Neuron (in vitro differentiated cells): ENCODE results near the gene ERFL.
A peak's percentile ranks its signal among the peaks of the same experiment; 100 is the strongest.
"Not testable (repeated sequence)": the region's sequence is repeated elsewhere in the genome, so short reads cannot be mapped to it uniquely, and the experiment has no call there.

Experiments
- H2AFZ ChIP-seq: one replicate; pipeline ENCODE4 v1.6.1; 2013; ENCODE audit warnings: low read depth, mild to moderate bottlenecking, inconsistent platforms, low read length, moderate library complexity
- H3K27me3 ChIP-seq: one replicate; pipeline ENCODE4 v1.6.1; 2013; ENCODE audit warnings: low read length; ENCODE audit not compliant: insufficient read depth
- H3K36me3 ChIP-seq: one replicate; pipeline ENCODE4 v1.6.1; 2013; ENCODE audit warnings: low read length; ENCODE audit not compliant: insufficient read depth
- H3K4me1 ChIP-seq: one replicate; pipeline ENCODE4 v1.6.1; 2013; ENCODE audit warnings: low read length; ENCODE audit not compliant: insufficient read depth
- H3K4me3 ChIP-seq: 2 replicates; pipeline ENCODE4 v1.5.1; 2013; ENCODE audit warnings: mild to moderate bottlenecking, low read length, moderate library complexity
- H3K9me3 ChIP-seq: one replicate; pipeline ENCODE4 v1.6.1; 2013; ENCODE audit warnings: low read length

ERFL gene

GRCh38 chr19:41886761-41887710, 41.2 kb downstream of the ERFL start:
- Histone ChIP-seq H3K36me3 (peaks cover 10% of the 10 kb centered on the region), H2AFZ (no peak overlapping the region), H3K9me3 (no peaks in the 10 kb centered on the region), H3K27me3 (peaks cover 13% of the 10 kb centered on the region), H3K4me3 (no peak overlapping the region), H3K4me1 (peaks cover 6% of the 10 kb centered on the region)

GRCh38 chr19:41883821-41884733, 44.2 kb downstream of the ERFL start:
- H2AFZ ChIP-seq, result peak overlapping the region; percentile 86
- H3K4me3 ChIP-seq, result peak overlapping the region; percentile 73
- H3K36me3 ChIP-seq, result no peaks in the 10 kb centered on the region
- H3K9me3 ChIP-seq, result no peaks in the 10 kb centered on the region
- H3K4me1 ChIP-seq, result peaks cover 6% of the 10 kb centered on the region
- peaks cover 24% of the 10 kb centered on the region for H3K27me3 ChIP-seq

DNA sequence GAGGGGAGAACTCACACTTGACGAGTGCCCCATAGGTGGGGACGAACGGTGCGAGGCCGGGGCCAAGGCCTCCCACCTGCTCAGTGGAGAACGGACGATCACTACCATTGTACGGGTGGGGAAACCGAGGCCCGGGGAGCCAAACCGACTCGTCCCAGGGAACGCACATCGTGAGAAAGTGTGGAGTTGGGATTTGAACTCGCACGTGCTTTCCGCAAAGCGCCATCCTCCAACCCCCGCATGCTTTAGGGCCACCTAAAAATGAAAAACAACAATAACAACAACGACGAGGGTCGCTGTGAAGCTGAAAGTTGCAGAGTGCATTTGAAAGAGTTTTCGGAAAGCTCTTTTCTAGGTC, 44.8 kb downstream of the ERFL start:
- peaks cover 24% of the 10 kb centered on the region for H3K27me3 ChIP-seq
- peaks cover 6% of the 10 kb centered on the region for H3K4me1 ChIP-seq
- no peaks in the 10 kb centered on the region for H3K36me3 ChIP-seq
- H3K4me3 ChIP-seq, result peak overlapping the region; percentile 73
- peak overlapping the region; percentile 86 for H2AFZ ChIP-seq
- no peaks in the 10 kb centered on the region for H3K9me3 ChIP-seq

DNA sequence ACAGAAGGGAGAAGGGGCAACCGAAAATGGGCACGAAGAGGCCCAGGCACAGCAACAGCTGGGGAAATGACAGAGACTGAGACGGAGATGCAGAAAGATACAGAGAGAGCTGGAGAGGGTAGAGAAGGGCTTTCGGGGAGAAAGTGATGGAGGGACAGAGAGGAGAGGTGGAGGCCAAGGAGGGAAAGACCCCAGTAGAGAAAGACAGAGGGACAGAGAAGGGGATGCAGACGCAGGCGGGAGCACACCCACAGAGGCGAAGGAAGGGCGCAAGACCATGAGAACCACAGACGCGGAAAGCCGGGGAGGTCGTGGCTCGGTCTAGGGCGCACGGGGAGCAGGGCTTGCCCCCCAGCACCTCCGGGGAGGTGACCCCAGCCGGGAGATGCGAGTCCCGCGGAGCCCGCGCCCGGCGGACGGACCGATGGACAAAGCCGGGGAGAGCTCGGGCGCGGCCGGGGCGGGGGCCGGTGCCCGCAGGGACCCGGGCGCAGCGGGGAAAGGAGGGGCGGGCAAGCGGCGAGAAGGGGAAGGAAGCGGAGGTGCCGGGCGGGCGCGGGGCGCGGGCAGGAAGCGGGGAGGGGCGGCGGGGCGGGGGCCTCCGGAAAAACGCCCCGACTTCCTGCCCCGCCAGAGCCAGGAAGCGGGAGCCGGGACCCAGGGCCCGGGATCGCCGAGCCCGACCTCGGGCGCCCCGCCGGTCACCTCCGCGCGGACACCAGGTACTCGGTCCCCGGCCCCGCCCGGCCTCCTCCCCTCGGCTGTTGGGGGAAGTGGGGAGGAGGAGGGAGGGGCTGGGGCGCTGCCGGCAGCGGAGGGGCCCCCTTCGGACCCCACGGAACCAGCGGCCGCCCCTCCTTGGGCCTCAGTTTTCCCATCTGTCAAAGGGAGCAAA, 45.4 kb downstream of the ERFL start, which contains the start of gene ARHGEF1:
TSS of gene ARHGEF1 (plus strand) at position 617 of the 895 bp plus-strand sequence. CDS start 4,899 bp downstream, outside the sequence.
- H3K4me3 ChIP-seq, result peak within 1 kb of the TSS; percentile 73
- peak within 1 kb of the TSS; percentile 86 for H2AFZ ChIP-seq
- H3K4me1 ChIP-seq, result peaks cover 6% of the 10 kb centered on the region
- H3K9me3 ChIP-seq, result no peaks in the 10 kb centered on the region
- peaks cover 24% of the 10 kb centered on the region for H3K27me3 ChIP-seq
- no peaks in the 10 kb centered on the region for H3K36me3 ChIP-seq

DNA sequence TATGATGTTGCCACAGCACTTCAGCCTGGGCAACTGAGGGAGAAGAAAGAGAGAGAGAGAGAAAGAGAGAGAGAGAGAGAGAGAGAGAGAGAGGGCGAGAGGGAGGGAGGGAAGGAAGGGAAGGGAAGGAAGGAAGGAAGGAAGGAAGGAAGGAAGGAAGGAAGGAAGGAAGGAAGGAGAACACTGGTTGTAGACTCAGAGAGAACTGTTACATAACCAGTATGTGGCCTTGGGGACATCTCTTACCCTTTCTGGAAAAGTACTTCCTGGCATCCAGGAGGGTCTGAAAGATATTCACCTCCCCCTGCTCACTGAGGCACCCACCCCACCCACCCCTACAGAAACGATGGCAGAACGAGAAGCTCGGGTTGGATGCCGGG, 47.9 kb downstream of the ERFL start:
- Histone ChIP-seq H3K36me3 (no peaks in the 10 kb centered on the region), H3K4me1 (peaks cover 6% of the 10 kb centered on the region), H3K4me3 (no peak overlapping the region), H3K27me3 (peaks cover 34% of the 10 kb centered on the region), H2AFZ (no peak overlapping the region), H3K9me3 (no peaks in the 10 kb centered on the region)

DNA sequence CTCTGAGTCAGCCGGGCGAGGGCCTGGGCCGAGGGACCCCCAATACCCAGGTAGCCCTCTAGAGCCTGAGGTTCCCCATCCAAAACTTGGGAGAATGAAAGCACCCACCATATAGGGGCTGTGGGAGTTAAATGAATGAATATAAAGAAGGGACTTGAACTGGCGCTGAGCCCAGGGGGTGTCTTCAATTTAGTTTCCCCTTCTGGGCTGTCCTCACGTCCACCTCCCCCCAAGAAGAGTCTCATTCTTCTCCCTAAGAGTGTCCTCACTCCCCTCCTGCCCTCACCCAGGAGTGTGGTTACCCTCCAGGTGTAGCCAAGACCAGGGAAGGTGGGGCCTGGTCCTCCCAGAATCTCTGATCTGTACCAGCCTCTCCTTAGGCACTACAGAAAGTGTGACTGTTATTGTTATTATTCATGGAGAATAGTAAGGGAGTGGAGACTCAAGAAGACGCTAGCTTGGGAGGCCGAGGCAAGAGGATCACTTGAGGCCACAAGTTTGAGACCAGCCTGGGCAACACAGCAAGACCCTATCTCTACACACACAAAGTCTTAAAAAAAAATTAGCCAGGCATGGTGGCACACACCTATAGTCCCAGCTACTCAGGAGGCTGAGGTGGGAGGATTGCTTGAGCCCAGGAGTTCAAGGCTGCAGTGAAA, 48.5 kb downstream of the ERFL start:
- no peaks in the 10 kb centered on the region for H3K36me3 ChIP-seq
- H3K4me3 ChIP-seq, result no peak overlapping the region
- peaks cover 34% of the 10 kb centered on the region for H3K27me3 ChIP-seq

GRCh38 chr19:41879080-41879479, 49.2 kb downstream of the ERFL start:
- no peaks in the 10 kb centered on the region for H3K36me3 ChIP-seq
- H3K27me3 ChIP-seq, result peaks cover 34% of the 10 kb centered on the region
- H3K4me3 ChIP-seq, result no peak overlapping the region
- peaks cover 6% of the 10 kb centered on the region for H3K4me1 ChIP-seq
- H2AFZ ChIP-seq, result no peak overlapping the region
- H3K9me3 ChIP-seq, result no peaks in the 10 kb centered on the region

More for the DNA sequence above, 48.5 kb downstream of the ERFL start:
- no peak overlapping the region for H2AFZ ChIP-seq
- H3K4me1 ChIP-seq, result peaks cover 6% of the 10 kb centered on the region
- H3K9me3 ChIP-seq, result no peaks in the 10 kb centered on the region

DNA sequence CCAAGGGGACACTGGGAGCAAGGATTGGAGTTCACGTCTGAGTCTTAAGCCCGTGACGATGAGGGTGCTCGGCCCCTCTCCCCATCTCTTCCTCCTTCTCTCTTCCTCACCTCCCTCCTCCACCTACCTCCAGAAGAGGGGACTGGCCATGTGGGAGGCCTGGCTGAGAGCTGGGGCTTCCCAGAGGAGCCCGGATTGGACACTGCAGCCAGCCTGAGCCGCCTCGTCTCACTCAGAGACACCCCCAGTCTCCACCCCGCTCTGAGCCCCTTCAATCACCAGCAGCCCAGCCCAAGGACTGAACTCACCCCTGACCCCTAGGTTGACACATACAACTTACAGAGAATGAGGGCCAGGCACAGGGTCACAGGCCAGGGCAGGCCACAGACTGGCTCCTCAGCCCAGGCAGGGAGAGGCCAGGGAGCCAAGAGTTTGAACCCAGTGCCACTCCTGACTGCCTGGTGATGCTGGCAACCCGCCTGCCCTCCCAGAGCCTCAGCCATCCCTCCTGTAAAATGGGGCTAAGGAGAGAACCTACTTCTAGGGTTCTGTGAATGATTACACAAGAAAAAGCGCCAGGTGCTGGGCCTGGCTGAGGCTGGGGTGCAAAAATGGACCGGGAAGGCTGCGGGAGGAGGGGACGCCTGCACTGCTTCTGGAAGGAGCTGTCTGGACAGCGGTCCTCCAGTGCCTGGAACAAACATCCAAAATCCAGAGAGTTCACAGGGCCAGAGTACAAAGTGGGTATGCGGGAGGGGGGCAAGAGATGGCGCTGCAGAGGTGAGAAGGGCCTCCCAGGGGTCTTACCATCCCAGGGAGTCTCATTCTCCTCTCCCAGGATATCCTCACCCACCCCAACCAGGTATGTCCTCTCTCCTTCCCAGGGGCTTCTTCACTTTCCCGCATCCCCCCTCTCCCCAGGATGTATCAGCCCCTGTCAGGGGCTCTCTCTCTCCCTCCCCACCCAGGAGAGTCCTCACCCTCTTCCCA, 50.0 kb downstream of the ERFL start:
- Histone ChIP-seq H3K36me3 (no peaks in the 10 kb centered on the region), H3K4me3 (no peak overlapping the region), H2AFZ (no peak overlapping the region), H3K9me3 (no peaks in the 10 kb centered on the region), H3K4me1 (no peaks in the 10 kb centered on the region), H3K27me3 (peaks cover 30% of the 10 kb centered on the region)

DNA sequence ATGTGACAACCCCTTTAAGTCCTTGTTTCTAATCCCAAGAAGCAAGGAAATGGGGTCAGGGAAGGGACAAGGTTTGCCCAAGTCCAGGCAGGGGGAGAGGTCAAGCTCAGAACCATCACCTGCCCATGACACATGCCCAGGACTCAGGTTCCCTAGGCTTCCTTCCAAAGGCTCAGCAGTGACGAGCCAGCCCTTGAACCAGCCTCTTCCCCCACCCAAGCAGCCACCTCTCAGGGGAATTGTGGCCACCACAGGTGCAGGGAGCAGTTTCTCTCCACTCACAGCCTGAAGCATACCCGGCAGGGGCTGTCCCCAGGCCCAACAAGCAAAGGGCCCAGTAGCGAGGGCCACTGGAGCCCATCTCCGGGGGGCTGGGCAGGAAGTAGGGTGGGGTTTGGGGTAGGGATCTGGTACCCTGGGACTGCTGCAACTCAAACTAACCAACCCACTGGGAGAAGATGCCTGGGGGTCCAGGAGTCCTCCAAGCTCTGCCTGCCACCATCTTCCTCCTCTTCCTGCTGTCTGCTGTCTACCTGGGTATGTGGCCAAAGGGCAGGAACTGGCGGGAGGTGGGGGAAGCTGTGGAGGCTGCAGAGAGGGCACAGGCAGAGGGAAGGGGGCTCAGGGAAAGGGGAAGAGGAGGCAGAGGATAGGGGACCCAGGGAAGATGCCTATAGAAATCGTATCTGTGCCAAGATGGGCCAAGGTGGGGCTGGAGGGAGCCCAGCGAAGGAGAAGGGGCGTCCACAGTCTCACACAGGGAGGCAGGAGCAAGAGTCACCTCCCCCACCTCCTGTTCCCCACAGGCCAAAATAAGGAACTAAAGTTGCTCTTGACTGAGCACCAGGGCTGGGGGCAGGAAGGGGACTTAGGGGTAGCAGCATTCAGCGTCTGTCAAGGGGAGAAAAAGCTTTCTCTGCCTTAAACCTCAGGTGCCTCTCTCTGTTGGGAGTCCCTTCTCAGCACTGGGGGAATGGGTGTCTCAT, 51.1 kb downstream of the ERFL start, which contains the start of gene CD79A:
TSS of gene CD79A (plus strand) at position 433 of the 986 bp plus-strand sequence. CDS start at position 459, 26 bp downstream.
- H3K4me1 ChIP-seq, result no peaks in the 10 kb centered on the region
- no peaks in the 10 kb centered on the region for H3K36me3 ChIP-seq
- no peak within 1 kb of the TSS for H2AFZ ChIP-seq
- no peak within 1 kb of the TSS for H3K4me3 ChIP-seq
- H3K9me3 ChIP-seq, result no peaks in the 10 kb centered on the region
- H3K27me3 ChIP-seq, result peaks cover 22% of the 10 kb centered on the region

DNA sequence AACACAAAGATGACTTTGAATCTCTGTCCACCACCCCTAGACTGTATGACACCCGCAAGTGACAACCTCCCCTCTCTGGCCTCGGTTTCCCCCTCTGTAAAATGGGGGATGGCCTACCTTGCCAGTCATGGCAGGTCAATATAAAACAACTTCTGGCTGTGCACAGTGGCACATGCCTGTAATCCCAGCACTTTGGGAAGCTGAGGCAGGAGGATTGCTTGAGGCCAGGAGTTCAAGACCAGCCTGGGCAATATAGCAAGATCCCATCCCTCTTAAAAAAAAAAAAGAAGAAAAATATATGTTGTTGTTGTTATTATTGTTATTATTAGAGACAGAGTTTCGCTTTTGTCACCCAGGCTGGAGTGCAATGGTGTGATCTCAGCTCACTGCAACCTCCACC, 52.3 kb downstream of the ERFL start:
- not testable (repeated sequence) for H3K4me3 ChIP-seq, H3K9me3 ChIP-seq, H3K4me1 ChIP-seq, H2AFZ ChIP-seq
- peaks cover 15% of the 10 kb centered on the region for H3K27me3 ChIP-seq
- peaks cover 10% of the 10 kb centered on the region for H3K36me3 ChIP-seq
